Choroid plexus epithelial cell (primary cell): ENCODE results near the gene HDAC11.

ENCODE experiments used
- DNase-seq: peaks from one replicate; pipeline ENCODE4 v3.0.0-alpha.2; 2010; ENCODE audit warnings: low read depth
- H3K4me3 ChIP-seq: 2 replicates; pipeline ENCODE4 v1.5.1; 2011; ENCODE audit warnings: low read depth, mild to moderate bottlenecking, control low read depth, low read length, moderate library complexity
- CTCF ChIP-seq: conservative IDR thresholded peaks from 2 replicates; pipeline ENCODE4 v1.5.1; 2011; ENCODE audit warnings: low read depth, mild to moderate bottlenecking, control low read depth, inconsistent platforms, low read length, moderate library complexity

HDAC11 gene

GRCh38 chr3:13547591-13548371 is 67.7 kb downstream of the HDAC11 start:
- DNase-seq = no peak

GRCh38 chr3:13548696-13549622 is 68.9 kb downstream of the HDAC11 start, which contains the start of gene FBLN2:
TSS of gene FBLN2 (plus strand) at chr3:13549125. CDS start at chr3:13570356, 21,231 bp downstream.
- peak within 1 kb of the TSS; percentile 49 for H3K4me3 ChIP-seq
- peak; percentile 55 for DNase-seq
- TF ChIP-seq CTCF = no peak

More at GRCh38 chr3:13547591-13548371, 67.7 kb downstream of the HDAC11 start:
- TF ChIP-seq CTCF = no peak
- no peak overlapping the region for H3K4me3 ChIP-seq

- no peak for DNase-seq
- no peak for TF ChIP-seq CTCF
- H3K4me3 ChIP-seq = peak overlapping the region; percentile 49
Observed at GRCh38 chr3:13549623-13550422, 69.7 kb downstream of the HDAC11 start.

GRCh38 chr3:13550423-13550690 is 70.3 kb downstream of the HDAC11 start:
- DNase-seq = no peak
- peak overlapping the region; percentile 49 for H3K4me3 ChIP-seq
- TF ChIP-seq CTCF = no peak

GRCh38 chr3:13550791-13551360 is 70.8 kb downstream of the HDAC11 start:
- TF ChIP-seq CTCF = no peak
- DNase-seq = no peak
- no peak overlapping the region for H3K4me3 ChIP-seq

- H3K4me3 ChIP-seq = no peak overlapping the region
- no peak for TF ChIP-seq CTCF
- no peak for DNase-seq
Observed at GRCh38 chr3:13552857-13553652, 72.9 kb downstream of the HDAC11 start.
